Measurements from ENCODE around the gene SORBS2.

- TF ChIP-seq CTCF (IDR thresholded peaks at IDR 0.05 in 2 of 3, conservative IDR thresholded peaks at IDR 0.05 in 1 of 3; ENCODE audit: borderline replicate concordance in 1 of 3, insufficient read depth in 1 of 3, low read depth in 2 of 3, low read length in 2 of 3) (no peak), EGR1 (IDR thresholded peaks at IDR 0.05; ENCODE audit: low read depth) (no peak), POLR2A (IDR thresholded peaks at IDR 0.05; ENCODE audit: borderline replicate concordance, extremely low read depth, insufficient read depth, insufficient read length) (no peak), CEBPB (IDR thresholded peaks at IDR 0.05; ENCODE audit: low read depth) (no peak), POLR2AphosphoS5 (IDR thresholded peaks at IDR 0.05; ENCODE audit: low read depth, low read length) (no peak), EZH2 (IDR thresholded peaks at IDR 0.05) (no peak), MAX (IDR thresholded peaks at IDR 0.05) (no peak)
Measured at GRCh38 chr4:185740471-185740873, 71.5 kb downstream of the SORBS2 start.
